ENCODE data around the gene CDH5. TPM values are rescaled to one million over a fixed set of nuclear protein-coding genes. Genes with fewer than 3 reads are reported as not detected.

The CDH5 gene
- total and polyA plus RNA-seq, 2 of the 4 experiments (the other 2 are of a cell fraction): not detected

- no TSS peak for BruUV-seq (replicated peaks)
- Histone ChIP-seq H3K23ac (ENCODE audit: low read depth, low read length) (no peak overlapping the region), H4K5ac (ENCODE audit: low read depth, low read length) (no peak overlapping the region), H2BK5ac (ENCODE audit: low read depth, low read length, poor library complexity, severe bottlenecking) (no peak overlapping the region), H4K91ac (ENCODE audit: insufficient read depth, low read depth, low read length) (no peak overlapping the region), H2AK9ac (replicated peaks; ENCODE audit: low read depth, low read length, poor library complexity) (peak overlapping the region; percentile 52), H3K18ac (ENCODE audit: low read depth, low read length) (no peak overlapping the region), H4K8ac (ENCODE audit: low read depth in 2 of 2, low read length in 2 of 2) (no peak overlapping the region), H2AK5ac (ENCODE audit: low read depth, low read length) (no peak overlapping the region), H3K4ac (ENCODE audit: low read depth, low read length) (no peak overlapping the region), H2BK120ac (ENCODE audit: low read depth, low read length) (no peak overlapping the region), H3K9ac (ENCODE audit: low read depth, low read length) (no peak overlapping the region), H3K27ac (ENCODE audit: insufficient read depth, low read length) (no peak overlapping the region), H3K27me3 (ENCODE audit: control insufficient read depth, insufficient read depth, low read length) (peaks cover 27% of the 10 kb centered on the region; the same call in 1 of the 2 replicates), H3K4me2 (ENCODE audit: low read depth, low read length) (no peak overlapping the region), H3K36me3 (ENCODE audit: control insufficient read depth, insufficient read depth, low read length) (no peaks in the 10 kb centered on the region), H3K9me3 (ENCODE audit: control insufficient read depth, insufficient read depth, low read length) (no peaks in the 10 kb centered on the region), H3K14ac (replicated peaks; ENCODE audit: low read depth, low read length) (no peak overlapping the region), H3K4me1 (ENCODE audit: control insufficient read depth, insufficient read depth, low read length) (no peaks in the 10 kb centered on the region), H4K20me1 (ENCODE audit: insufficient read depth, low read length) (no peaks in the 10 kb centered on the region), H2BK20ac (ENCODE audit: low read depth, low read length) (no peak overlapping the region), H2BK15ac (ENCODE audit: low read depth, low read length) (no peak overlapping the region), H3K79me1 (ENCODE audit: low read depth in 1 of 2, low read length in 2 of 2) (no peaks in the 10 kb centered on the region), H2AFZ (replicated peaks; ENCODE audit: low read length, poor library complexity) (no peak overlapping the region), H3K4me3 (ENCODE audit: insufficient read depth, low read depth, low read length) (no peak overlapping the region), H3K56ac (ENCODE audit: extremely low read depth, insufficient read depth, low read length) (no peak overlapping the region), H3K9me1 (ENCODE audit: insufficient read depth, low read length) (no peaks in the 10 kb centered on the region)
- intact Hi-C loops (cut with micrococcal nuclease) (no loop called here), dilution Hi-C loops (cut with HindIII; ENCODE audit: low sequenced_read_pairs, unreplicated experiment) (no loop called here), in situ Hi-C loops (cut with MboI; ENCODE audit: low sequenced_read_pairs) (no loop called here)
- ChIA-PET POLR2A (ENCODE audit: unreplicated experiment) (no interaction called here), CTCF (no interaction called here)
- no peak for DNase-seq
- no peak for ATAC-seq (ENCODE audit: low read depth)
- TF ChIP-seq SMC3 (IDR thresholded peaks at IDR 0.05; ENCODE audit: low read depth, low read length) (no peak), MXI1 (IDR thresholded peaks at IDR 0.05; ENCODE audit: borderline replicate concordance, low read depth, low read length) (no peak), RCOR1 (IDR thresholded peaks at IDR 0.05; ENCODE audit: insufficient replicate concordance, low read length) (no peak), POLR2A (IDR thresholded peaks at IDR 0.05; ENCODE audit: low read depth, low read length) (no peak), FOS (IDR thresholded peaks at IDR 0.05; ENCODE audit: low read depth, low read length) (no peak), RAD21 (IDR thresholded peaks at IDR 0.05; ENCODE audit: low read length) (no peak), CTCF (conservative IDR thresholded peaks at IDR 0.05; ENCODE audit: low read depth, low read length) (no peak), CEBPB (IDR thresholded peaks at IDR 0.05; ENCODE audit: low read depth, low read length) (no peak), RFX5 (IDR thresholded peaks at IDR 0.05; ENCODE audit: low read depth, low read length) (no peak), ELK1 (IDR thresholded peaks at IDR 0.05; ENCODE audit: borderline replicate concordance, low read depth, low read length) (no peak), CHD1 (IDR thresholded peaks at IDR 0.05; ENCODE audit: low read depth, low read length) (no peak), MAZ (IDR thresholded peaks at IDR 0.05; ENCODE audit: borderline replicate concordance, low read depth, low read length) (no peak), USF2 (IDR thresholded peaks at IDR 0.05; ENCODE audit: low read depth, low read length) (no peak), BHLHE40 (IDR thresholded peaks at IDR 0.05; ENCODE audit: low read depth, low read length) (no peak), NFE2L2 (IDR thresholded peaks at IDR 0.05; ENCODE audit: low read depth, low read length) (no peak), MAFK (IDR thresholded peaks at IDR 0.05; ENCODE audit: low read depth, low read length) (no peak)
- WGBS, 2 experiments (ENCODE audit: extremely low coverage in 2 of 2, insufficient read length in 1 of 2): no CpG with 5 or more reads among the region's 7 CpGs
Observed at GRCh38 chr16:66374176-66374575, 7.7 kb downstream of the CDH5 start.

Measured in IMR-90 (cell line).